ENCODE measurements around the gene C19orf81.

Gene C19orf81

DNA sequence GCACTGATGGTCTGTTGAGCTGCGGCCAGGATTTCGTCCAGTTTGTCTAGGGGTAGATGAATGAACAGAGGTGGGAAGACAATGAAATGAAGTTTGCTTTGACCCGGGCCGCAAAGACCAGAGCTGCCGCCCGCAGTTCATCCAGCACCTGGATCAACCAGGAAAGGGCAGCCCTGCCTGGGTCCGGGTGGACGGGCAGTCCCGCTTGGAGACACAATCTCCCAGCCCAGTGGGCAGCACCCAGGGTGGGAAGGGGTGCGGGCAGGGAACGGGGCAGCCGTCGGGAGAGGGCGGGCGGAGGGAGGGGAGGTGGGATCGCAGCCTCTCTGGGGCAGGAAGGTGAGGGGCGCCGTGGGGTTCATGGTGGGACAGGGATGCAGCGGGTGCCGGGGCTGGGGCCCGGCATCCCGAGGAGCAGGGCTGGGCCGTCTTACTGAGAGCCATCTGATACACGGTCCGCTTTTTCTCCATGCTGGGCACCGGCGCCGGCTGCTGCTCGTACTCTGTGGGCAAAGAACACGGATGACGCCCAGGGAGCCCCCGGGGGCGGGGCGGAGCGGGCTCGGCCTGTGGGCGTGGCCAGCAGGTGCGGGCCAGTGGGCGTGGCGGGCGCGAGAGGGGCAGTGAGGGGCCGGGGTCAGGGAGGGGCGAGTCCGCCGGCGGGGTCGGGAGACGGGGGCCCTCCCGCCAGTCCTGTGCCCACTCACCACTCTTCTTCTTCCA, 37.2 kb downstream of the C19orf81 start:
- no peak for DNase-seq

DNA sequence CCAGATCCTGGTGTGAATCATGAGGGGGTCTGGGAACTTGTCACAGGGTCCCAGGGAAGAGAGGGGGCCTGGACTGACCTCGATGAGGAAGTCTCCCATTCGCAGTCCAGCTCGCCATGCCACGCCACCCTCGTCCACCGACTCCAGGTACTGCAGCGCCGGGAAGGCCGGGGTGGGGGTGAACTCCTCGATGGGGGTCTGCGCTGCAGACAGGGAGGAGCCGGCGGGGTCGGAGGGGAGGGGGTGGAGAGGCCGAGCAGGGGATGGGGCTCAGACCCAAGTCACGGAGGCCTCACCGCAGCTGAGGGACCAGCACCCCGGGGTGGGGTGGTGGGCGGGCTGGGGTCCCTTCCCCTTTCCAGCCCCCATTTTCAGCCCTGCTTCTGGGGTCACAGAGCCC, 39.5 kb downstream of the C19orf81 start:
- DNase-seq = no peak

DNA sequence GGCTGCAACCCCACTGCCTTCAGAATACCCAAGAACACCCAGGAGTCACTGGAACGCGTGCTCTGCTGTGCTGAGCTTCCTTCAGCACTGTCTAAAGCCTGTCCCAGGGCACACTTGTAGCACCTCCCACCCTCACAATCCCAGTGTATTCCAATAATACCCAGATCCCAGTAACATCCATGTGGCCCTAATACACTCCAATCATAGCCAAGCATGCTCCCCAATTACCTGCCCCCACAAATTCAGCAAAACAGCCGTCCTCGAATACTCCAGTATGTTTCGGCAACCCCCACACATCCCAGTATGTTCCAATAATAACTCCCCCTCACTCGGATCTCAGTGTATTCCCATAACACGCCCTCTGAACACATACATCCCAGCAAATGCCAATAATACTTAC, 41.2 kb downstream of the C19orf81 start:
- no peak for DNase-seq

DNA sequence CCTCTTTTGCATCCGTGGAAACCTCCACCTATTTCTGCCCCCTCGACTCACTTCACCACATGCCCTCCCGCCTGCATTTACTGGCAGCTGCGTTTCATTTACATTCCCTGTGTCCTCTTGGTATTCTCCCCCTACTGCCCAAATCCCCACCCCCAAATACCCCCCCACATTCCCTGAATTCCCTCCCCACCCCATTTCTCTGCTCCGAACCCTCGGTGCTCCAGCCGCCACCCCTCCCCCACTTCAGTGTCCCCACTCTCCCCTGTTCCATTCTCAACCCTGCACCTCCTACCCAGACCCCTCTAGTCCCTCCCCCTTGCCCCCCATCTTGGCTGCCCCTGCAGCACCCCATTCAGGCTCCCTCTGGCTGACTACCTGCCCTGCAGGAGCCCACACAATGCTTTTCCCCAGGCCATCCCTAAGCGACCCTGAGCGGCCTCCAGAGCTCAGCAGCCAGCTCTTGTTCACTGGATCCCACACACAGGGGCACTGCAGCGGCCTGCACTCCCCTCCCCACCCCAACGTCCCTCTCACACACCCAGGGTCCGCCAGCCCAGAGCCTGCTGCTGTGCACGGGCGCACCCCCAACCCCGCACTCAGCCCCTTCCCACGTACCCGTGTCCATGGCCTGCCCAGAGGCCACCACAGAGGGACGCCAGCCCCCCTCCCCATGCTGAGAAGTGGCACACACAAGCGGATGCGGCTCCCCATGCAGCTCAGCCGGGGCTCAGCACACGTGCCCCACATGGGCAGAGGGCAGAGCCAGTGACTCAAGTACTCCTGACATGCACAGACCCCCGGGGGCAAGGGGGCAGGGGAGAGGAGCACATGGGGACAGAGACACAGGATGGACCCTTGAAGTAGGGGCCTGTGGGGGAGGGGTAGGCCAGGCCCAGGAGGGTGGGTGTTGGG, 44.1 kb downstream of the C19orf81 start:
- DNase-seq = no peak

DNA sequence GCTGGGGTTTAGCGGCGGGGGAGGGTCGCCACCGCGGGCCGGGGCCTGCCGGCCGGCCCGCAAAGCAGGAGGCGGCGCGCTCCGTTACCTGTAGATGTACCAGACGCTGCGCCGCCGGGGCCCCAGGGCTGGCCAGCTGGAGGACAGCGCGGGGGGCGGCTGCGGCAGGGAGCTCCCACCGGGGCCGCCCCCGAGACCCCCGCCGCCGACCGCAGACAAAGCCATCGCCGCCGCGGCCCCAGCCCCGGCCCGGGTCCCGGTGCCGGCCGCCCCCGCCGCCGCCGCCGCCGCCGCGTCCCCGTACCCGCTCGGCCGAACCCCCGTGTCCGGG, 45.5 kb downstream of the C19orf81 start:
- no peak for DNase-seq

DNA sequence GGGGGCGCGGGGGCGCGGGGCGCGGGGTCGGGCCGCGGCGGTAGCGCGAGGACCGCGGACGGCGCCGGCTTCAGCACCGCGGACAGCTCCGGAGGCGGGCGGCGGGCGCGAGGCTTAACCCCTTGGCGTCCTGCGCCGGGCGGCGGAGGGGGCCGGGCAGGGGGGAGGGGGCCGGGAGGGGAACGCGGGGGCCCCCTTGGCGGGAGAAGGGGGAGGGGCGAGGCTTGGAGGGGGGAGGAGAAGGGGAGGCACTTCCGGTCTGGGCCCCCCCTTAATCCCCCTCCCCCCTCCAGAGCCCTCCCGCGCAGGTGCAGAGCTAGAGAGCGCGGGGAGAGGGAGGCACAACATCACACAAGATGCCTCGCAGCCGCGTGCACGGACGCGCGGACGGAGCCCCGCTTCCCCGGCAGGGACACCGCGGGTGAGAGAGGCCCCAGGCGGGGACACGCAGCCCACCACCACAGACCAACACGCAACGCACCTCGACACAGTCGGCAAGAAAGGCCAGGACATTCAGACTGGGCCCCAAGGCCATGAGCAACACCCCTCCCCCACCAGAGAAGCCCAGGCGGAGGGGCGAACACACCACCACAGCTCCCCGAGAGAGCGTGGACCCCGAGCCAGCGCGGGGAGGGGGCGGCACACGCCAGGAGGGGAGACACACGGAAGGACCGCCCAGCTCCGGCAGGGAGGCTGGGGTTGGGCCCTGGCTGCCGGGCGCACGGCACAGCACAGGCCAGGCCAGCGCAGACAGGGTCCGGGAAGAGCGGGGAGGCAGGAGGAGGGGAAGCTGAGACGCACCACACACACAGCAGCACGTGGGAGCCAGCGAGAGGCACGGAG, 46.2 kb downstream of the C19orf81 start:
- no peak for DNase-seq

DNA sequence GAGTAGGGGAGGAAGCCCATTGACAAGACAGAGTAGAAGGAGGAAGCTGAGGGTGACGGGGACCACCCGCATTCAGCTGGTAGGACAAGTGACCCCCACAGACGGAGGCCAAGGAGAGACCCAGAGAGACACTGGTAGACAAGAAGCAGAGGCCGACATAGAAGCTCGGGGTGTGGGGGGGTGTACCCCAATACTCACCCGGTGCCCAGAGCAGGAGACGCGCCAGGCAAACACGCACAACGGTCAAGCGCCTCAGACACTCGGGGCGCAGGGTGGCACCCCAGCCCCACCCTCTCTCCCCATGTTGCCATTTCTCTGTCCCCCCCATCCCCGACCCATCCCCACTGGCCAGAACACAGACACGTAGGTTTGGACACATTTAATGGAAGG, 46.8 kb downstream of the C19orf81 start:
- DNase-seq = no peak

DNA sequence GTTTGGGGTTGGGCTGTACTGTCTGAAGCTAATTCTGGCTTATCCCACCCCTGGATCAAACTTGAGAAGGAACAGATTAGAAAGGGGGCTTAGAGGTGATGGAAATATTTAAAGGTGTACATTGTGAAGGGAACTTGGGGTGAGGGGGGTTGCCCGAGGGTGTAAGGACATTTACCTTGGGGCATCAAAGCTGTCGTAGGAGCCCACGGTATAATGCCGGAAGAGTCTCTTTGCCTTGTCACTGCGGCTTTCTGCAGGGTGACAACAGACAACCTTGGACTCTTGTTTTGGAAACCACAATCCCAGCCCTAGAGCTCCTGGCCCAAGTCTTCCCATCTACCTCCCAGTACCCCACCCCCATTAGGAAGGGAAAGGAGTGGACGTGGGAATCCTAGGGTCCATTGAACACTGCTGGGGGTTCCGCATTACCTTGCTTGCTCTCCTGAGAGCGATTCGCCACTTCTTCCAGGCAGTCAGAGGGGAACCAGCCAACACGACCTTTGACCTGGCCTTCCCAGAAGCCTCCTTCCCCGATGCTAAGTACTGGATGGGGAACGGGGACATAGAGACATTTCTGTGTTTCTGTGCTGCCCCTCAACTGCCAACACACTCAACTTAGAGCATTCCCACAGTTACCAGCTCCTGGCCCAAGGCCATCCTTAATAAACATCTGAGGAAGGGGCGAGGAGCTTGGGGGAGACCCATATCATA, 48.3 kb downstream of the C19orf81 start:
- DNase-seq = no peak

DNA sequence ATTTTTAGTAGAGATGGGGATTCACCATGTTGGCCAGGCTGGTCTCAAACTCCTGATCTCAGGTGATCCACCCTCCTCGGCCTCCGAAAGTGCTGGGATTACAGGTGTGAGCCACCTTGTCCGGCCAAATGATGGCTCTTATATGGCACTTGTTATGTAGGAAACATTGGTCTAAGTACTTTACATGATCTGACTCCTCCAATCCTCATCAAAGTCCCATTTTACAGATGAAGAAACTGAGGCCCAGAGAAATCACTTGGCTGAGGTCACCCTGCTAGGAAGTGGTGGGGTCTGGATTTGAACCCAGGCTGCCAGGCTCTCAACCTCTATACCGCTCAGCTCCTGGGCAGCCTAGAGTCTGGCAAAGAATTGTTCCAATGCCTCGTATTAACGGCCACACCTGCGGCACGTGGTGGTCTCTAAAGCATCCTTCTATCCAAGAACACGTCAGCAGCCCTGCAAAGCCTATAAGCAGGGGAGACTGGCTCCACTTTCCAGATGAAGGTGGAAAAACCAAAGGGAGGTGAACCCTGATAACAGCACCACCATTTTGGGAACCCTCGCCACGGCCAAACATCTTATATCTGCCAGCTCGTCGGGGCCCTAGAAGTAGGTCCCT, 52.2 kb downstream of the C19orf81 start:
- no peak for DNase-seq

DNA sequence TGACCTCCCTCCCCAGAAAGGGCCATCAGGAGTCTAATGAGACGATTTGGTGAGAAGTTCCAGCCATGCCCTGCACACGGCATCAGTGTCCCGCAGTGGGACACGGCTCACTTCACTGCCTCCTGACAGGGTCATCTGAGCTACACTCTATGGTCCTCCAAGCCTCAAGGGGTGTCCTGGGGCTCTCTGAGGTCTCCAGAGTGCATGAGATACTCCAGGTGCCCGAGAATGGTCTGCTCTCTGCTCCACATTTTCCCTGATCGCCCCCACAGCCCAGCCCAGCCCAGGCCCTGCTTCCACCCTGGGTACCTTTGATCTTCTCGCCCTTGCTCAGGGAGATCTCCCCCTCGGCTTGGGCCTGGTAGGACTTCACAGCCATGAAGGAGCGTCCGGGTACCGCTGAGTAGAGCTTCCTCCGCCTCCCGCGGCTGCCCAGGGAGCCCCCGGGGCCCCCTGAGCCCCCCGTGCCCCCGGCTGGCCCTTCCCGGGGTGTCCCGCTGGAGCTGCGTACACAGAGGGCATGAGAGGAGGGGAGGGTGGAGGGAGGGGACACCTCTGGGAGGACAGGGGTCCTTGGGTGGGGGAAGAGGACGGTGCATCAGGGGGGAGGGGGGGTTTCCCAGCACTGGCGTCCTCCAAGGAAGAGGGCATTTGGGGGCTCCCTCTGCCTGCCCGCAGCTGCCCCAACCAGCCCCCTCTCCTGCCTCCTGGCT, 53.1 kb downstream of the C19orf81 start:
- no peak for DNase-seq

DNA sequence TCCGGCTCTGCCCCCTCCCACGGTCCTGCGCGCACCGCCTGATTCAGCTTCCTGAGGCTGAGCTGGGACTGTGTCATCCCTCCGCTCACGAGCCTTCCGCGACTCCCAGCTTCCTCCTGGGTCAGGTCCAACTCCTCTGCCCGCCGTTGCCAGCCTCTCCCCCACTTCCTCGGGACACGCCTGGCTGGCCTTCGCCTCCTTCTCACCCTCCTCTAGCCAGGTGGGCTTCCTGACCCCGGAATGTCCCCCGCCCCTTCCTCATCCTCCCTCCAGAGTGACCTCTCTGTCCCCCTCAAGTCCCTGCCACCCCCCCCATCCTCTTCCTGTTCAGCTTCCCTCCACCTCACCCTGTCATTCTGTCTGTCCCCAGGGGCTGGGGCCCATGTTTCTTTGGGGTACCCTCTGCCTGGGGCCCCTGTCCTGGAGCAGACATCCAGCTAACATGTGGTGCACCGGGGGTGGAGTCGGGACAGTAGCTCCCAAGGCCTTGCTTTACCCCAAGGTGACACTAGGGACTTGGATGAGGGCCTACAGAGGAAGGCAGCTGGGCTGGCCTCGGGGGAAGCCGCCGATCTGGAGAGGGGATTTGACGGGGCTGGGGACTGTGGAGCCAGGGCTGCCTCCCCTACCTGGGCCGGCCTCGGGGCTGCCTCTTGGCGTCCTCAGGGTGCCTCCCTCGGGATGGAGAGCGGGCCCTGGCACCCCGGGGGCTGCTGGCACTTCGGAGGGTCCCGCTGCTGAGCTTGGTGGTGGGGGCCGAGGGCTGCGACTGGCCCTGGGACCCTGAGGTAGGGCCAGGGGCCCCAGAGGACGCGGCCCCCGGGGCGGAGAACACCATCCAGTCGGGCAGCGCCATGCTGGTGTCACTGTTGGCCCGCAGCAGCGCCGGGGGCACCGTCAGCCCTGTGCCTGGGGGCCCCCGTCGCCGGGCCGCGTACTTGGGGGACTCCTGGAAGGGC, 53.9 kb downstream of the C19orf81 start:
- no peak for DNase-seq

DNA sequence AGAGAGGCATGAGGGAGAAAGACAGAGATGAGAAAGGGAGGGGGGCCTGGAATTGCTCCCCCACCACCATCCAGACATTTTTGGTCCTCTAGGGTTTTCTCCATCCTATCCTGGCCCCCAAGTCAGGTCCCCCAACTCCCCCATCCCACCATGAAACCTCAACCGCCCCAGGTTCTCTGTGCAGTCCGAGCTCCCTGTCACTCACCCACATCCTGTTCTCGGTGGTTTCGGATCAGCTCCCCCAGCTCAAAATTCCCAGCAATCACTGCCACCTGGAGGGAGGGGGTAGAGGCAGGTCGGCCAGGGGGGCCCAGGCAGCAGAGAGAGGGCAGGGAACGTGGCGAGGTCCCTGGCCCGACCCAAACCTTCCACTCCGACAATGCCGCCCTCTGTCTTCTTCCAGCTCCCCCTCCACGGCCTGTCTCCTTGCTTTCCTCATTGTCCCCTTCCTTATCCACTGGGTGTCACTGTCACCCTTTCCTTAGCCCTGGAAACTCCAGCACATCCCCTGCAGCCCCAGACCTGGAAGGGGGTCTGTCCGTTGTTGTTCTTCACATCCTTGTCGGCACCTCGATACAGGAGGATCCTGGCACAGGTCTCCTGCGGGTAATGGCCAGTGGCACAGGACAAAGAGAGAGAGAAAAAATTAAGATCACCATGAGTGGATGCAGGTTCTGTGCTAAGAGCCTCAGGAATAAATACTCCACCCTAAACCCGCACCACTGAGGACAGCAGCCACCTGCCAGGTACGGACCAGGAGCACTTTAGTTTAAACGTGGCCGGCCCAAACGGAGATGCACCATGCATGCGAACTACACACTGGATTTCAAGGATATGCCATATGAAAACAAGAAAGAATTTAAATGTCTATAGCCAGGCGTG, 54.9 kb downstream of the C19orf81 start:
- no peak for DNase-seq

DNA sequence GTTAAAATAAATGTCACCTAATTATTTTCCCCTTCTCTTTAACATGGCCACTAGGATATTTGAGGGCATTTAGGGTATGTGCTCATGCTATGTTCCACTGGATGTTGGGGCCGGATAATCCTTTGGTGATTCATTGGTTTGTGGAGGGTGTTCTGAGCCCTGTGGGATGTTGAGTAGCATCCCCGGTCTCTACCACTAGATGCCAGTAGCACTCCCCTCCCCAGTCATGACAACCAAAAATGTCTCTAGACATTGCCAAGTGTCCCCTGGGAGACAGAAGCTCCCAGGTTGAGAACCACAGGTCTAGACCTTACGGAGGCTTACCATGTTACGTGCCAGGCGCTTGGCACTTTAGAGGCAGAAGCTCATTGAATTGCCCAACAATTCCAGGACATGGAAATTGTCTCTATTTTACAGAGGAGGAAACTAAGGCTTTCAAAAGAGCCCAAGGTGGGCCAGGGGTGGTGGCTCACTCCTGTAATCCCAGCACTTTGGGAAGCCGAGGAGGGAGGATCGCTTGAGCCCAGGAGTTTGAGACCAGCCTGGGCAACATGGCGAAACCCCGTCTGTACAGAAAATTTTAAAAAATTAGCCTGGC, 56.3 kb downstream of the C19orf81 start:
- peak in 1 of 2 experiments; percentile 14 for DNase-seq

DNA sequence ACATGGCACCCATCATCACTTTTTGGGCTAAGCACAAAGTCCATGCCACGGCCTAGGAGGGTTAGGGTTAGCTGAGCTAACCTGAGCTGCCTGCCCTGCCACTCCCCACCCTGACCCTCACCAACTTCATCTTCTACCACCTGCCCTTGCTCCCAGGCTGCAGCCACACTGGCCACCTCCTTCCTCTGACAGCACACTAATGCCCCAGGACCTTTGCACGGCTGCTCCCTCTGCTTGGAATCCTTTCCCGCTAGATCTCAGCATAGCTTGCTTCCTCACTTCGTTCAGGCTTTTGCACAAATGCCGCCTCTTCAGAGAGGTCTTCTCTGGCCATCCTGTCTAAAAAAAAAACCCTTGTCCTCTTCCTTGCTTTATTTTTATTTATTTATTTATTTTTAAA, 57.1 kb downstream of the C19orf81 start:
- no peak for DNase-seq

DNA sequence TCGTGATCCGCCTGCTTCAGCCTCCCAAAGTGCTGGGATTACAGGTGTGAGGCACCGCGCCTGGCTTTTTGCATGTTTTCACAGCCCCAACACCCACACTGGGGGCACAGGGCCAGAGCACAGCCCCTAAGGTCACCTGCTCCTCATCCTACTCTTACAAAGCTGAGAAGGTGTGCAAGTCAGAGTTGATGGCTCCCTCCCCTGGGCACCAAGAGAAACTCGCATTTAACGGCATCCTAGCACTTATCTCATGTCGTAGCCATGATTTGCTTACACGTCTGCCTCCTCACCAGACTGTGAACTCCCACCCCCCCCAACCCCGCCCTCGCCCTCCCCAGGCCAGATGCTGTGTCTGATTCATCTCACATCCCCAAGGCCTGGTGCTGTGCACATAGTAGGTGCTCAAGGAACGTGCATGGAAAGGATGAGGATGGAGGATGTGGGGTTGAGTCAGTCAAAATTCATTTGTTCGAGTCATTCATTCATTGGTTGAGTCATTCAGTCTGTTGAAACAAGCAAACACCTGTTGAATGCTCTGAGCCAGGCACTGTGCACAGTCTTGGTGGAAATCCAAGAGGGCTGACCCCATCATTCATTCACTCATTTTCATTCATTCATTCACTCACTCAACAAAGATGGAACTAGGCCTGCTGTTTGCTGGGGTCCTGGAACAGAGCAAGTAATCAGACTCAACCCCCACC, 59.1 kb downstream of the C19orf81 start:
- DNase-seq = no peak
